GM12878 (cell line): ENCODE data around the gene COLQ. TPM values are rescaled to one million over a fixed set of nuclear protein-coding genes. Genes with fewer than 3 reads are reported as not detected.
A peak's percentile ranks its signal among the peaks of the same experiment; 100 is the strongest.

ENCODE experiments used
- BRCA1 ChIP-seq: IDR thresholded peaks from 2 replicates; pipeline ENCODE4 v1.6.1; 2011; ENCODE audit warnings: low read depth, low read length, improper control_type of control experiment
- E2F4 ChIP-seq: IDR thresholded peaks from 2 replicates; pipeline ENCODE4 v1.6.1; 2012; ENCODE audit warnings: low read depth, low read length, improper control_type of control experiment
- EED ChIP-seq: sonication (generic); IDR thresholded peaks from 2 replicates; pipeline ENCODE4 v1.6.1; 2016; ENCODE audit warnings: antibody characterized with exemption, low read depth
- EP300 ChIP-seq, 2 experiments: fragments of 150-350 bp in 1 of 2; IDR thresholded peaks; 2 replicates each; pipeline ENCODE4 v1.6.1; 2011 to 2012; ENCODE audit warnings: low read depth in 2 of 2, low read length in 2 of 2, borderline replicate concordance in 1 of 2, improper control_type of control experiment in 1 of 2, inconsistent platforms in 1 of 2; ENCODE audit not compliant: control insufficient read depth in 1 of 2
- ETV6 ChIP-seq, 2 experiments: fragments of 450-650 bp in 1 of 2; IDR thresholded peaks in 1 of 2; conservative IDR thresholded peaks in 1 of 2; 2 replicates each; pipeline ENCODE4 v1.6.1; 2014; ENCODE audit warnings: antibody characterized with exemption in 1 of 2, borderline replicate concordance in 1 of 2, low read depth in 1 of 2, mild to moderate bottlenecking in 1 of 2, moderate library complexity in 1 of 2
- HCFC1 ChIP-seq: fragments of 150-350 bp; IDR thresholded peaks from 2 replicates; pipeline ENCODE4 v1.6.1; 2014; ENCODE audit warnings: low read length
- IKZF2 ChIP-seq, 2 experiments: fragments of 450-650 bp; IDR thresholded peaks; 2 replicates each; pipeline ENCODE4 v1.6.1; 2017; ENCODE audit warnings: mild to moderate bottlenecking in 2 of 2, moderate library complexity in 2 of 2
- KDM1A ChIP-seq: fragments of 200-600 bp; sonication (generic); IDR thresholded peaks from 2 replicates; pipeline ENCODE4 v1.6.1; 2016; ENCODE audit warnings: borderline replicate concordance
- MLLT1 ChIP-seq: fragments of 450-650 bp; IDR thresholded peaks from 2 replicates; pipeline ENCODE4 v1.6.1; 2016; ENCODE audit warnings: mild to moderate bottlenecking
- NFIC ChIP-seq: IDR thresholded peaks from 2 replicates; pipeline ENCODE4 v1.6.1; 2012; ENCODE audit warnings: low read depth, mild to moderate bottlenecking, inconsistent platforms, low read length, moderate library complexity
- NFYA ChIP-seq: IDR thresholded peaks from 2 replicates; pipeline ENCODE4 v1.6.1; 2011; ENCODE audit warnings: low read depth, mild to moderate bottlenecking, low read length, improper control_type of control experiment, borderline replicate concordance
- PAX5 ChIP-seq: IDR thresholded peaks from 2 replicates; pipeline ENCODE4 v1.6.1; 2011; ENCODE audit warnings: low read depth, low read length, borderline replicate concordance
- PKNOX1 ChIP-seq: fragments of 450-650 bp; IDR thresholded peaks from 2 replicates; pipeline ENCODE4 v1.6.1; 2016; ENCODE audit warnings: mild to moderate bottlenecking
- POU2F2 ChIP-seq: IDR thresholded peaks from 3 replicates; pipeline ENCODE4 v1.6.1; 2011; ENCODE audit warnings: low read depth, mild to moderate bottlenecking, low read length, borderline replicate concordance
- RUNX3 ChIP-seq: IDR thresholded peaks from 2 replicates; pipeline ENCODE4 v1.6.1; 2012; ENCODE audit warnings: low read length, inconsistent platforms
- STAT3 ChIP-seq: IDR thresholded peaks from 2 replicates; pipeline ENCODE4 v1.6.1; 2011; ENCODE audit warnings: low read depth, low read length, improper control_type of control experiment
- ZBTB33 ChIP-seq: fragments of 450-650 bp; IDR thresholded peaks from 2 replicates; pipeline ENCODE4 v1.6.1; 2017; ENCODE audit warnings: mild to moderate bottlenecking
- ZNF384 ChIP-seq: IDR thresholded peaks from 2 replicates; pipeline ENCODE4 v1.6.1; 2012; ENCODE audit warnings: low read depth, mild to moderate bottlenecking, low read length, improper control_type of control experiment, borderline replicate concordance
- ZNF592 ChIP-seq: fragments of 450-650 bp; IDR thresholded peaks from 2 replicates; pipeline ENCODE4 v1.6.1; 2017; ENCODE audit warnings: mild to moderate bottlenecking, moderate library complexity
- polyA plus RNA-seq, 11 experiments: library from polyadenylated mRNA; depleted of rRNA in 4 of 11; unstranded in 6 of 11; stranded (reverse) in 5 of 11; fragments of >200 nt; fragmentation: Nextera tagmentation in 4 of 11; fragmentation: Illumina TruSeq in 1 of 11; extraction: Ambion mirVana in 4 of 11; extraction: Trizol in 1 of 11; gene quantifications; 1 replicate in 1 of 11; 2 replicates in 10 of 11; pipeline versions ENCODE4 v1.2.1 to v1.2.3, GENCODE V29; 2011 to 2016; ENCODE audit warnings: inconsistent platforms in 2 of 11, missing spikeins in 2 of 11, low read depth in 1 of 11
- total RNA-seq, 4 experiments: library from RNA; depleted of rRNA in 3 of 4; stranded (reverse); fragments of >200 nt in 3 of 4; fragmentation: Illumina TruSeq in 1 of 4; extraction: Trizol in 1 of 4; gene quantifications; 2 replicates each; pipeline versions ENCODE4 v1.2.1 to v1.2.3, GENCODE V29; 2013 to 2021

COLQ gene
- total and polyA plus RNA-seq, 10 of the 15 experiments (the other 5 are each of a cell fraction or from before 2014, with no cell fraction given), result 0.13 to 2.7 (median 0.70) TPM

- TF ChIP-seq RUNX3 (peak; percentile 46), ETV6 (conservative IDR thresholded peaks at IDR 0.05 in 1 of 2, IDR thresholded peaks at IDR 0.05 in 1 of 2; ENCODE audit: borderline replicate concordance in 1 of 2, low read depth in 1 of 2) (no peak), KDM1A (no peak), POU2F2 (peak; percentile 46; the same call in 1 of the 3 replicates), ZNF384 (0 out of 2 replicates have a peak, but pooled peaks have one; percentile 8), NFYA (no peak), EP300 (IDR thresholded peaks at IDR 0.05; ENCODE audit: borderline replicate concordance in 1 of 2, control insufficient read depth in 1 of 2, low read depth in 2 of 2, low read length in 2 of 2) (peak; percentile 66 to 78; a peak in 2 of 4 replicates), MLLT1 (no peak), IKZF2 (IDR thresholded peaks at IDR 0.05) (peak; percentile 94), BRCA1 (no peak), PAX5 (no peak), EED (no peak), HCFC1 (no peak), ZNF592 (no peak), E2F4 (no peak), NFIC (no peak), ZBTB33 (no peak), PKNOX1 (peak; percentile 96), STAT3 (no peak)
Observed at GRCh38 chr3:15467227-15468181, 54.0 kb downstream of the COLQ start (continued).
